ENCODE data around the gene ATP8A1.
"Not testable (repeated sequence)": the region's sequence is repeated elsewhere in the genome, so short reads cannot be mapped to it uniquely, and the experiment has no call there.

ATP8A1 gene

DNA sequence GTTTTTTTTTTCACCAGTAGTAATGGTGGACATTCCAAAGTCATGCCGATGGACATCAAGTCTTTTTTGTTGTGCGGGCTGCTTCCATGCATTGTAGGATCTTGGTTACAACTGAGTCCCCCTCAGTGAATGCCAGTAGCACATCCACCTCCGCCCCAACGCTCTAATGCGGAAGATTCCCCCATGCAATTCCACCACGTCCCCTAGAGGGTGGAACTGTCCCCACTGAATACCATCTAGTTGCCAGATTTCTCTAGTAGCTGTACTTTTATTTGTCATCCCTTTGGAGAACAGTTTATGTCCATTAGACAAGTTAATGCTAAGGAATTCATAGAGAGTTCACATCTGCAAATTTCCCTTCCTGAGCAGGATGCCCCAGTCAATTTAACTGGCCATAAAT, 252.9 kb downstream of the ATP8A1 start:
- no peak for DNase-seq (ENCODE audit: low read depth)

DNA sequence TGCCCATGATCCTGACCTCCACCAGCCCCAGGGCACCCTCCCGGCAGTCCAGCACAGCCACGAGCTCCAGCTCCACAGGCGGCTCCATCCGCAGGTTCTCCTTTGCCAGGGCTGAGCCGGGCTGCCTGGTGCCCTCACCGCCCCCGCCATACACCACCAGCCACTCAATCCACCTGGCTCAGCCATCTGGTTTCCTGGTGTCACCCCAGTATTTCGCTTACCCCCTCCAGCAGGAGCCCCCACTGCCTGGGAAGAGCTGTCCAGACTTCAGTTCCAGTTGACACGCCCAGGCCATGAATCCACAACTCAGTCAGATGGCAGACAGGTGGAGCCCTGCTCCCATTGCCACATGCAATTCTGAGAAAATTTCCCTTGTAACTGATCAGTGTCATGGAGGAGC, 255.7 kb downstream of the ATP8A1 start:
- DNase-seq (ENCODE audit: low read depth) = no peak

DNA sequence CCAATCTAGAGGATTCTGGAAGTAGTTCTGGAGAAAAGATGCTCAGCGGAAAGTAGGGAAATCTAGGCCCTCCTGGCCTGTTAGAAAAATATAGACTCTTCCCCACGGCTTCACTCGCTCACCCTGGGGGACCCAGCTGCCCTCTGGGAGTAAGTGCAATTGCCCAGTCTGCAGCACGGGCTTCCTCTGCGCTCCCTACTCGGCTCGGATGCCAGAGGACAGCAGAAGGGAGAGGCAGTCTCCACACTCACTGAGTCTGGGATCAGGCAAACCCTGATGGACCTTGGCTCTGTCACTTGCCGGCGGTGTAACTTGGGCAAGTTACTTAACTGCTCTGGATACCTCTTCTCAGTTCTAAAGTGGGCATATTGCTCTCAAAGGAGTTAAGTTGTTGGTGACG, 257.5 kb downstream of the ATP8A1 start:
- no peak for DNase-seq (ENCODE audit: low read depth)

DNA sequence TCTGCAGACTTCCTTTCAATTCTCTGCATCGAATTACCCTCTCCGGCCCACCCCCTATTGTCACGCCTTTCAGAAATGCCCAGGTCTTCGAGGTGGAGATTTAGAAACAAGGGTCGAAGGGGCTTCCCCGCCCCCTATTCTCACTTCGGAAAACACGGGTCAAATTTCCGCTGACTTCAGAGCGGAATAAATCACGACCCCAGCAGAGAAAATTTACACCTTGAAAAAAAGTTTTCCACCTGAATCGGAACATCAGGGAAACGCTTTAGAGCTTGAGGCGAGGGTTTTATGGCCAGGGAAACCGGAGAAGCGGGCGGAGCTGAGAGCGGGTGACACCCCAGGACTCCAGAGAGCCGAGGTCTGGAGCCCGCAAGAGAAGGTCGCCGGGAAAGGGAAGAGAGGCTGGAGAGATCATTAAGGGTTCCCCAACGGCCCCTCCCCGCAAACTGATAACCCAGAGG, 258.0 kb downstream of the ATP8A1 start:
- DNase-seq (ENCODE audit: low read depth) = no peak

DNA sequence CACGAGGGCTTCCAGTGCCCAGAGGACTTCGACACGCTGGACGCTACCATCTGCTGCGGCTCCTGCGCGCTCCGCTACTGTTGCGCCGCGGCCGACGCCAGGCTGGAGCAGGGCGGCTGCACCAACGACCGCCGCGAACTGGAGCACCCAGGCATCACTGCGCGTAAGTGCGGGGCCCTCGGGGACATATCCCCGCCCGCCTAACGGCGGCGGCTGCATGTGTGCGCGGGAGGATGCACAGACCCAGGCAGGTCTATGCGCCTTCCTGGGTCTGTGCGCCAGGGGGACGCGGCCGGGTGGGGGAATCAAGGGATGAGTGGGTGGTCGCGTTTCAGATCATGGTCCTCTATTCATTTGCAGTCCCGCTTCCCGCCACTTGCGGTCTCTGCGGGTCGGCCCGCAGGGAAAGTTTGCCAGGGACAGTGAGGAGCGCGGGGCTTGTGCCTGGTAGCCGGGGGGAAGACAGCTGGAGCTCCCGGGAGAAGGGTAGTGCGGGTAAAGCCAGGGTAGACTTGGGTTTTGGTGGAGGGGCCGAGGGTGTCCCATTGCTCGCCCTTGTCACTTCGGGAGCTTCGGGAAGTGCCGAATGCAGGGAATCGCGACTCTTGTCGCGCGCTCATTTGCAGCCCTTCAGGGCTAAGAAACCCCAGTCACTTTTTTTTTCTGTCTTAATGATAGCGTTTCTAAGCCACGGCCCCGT, 258.6 kb downstream of the ATP8A1 start:
- DNase-seq (ENCODE audit: low read depth) = no peak

DNA sequence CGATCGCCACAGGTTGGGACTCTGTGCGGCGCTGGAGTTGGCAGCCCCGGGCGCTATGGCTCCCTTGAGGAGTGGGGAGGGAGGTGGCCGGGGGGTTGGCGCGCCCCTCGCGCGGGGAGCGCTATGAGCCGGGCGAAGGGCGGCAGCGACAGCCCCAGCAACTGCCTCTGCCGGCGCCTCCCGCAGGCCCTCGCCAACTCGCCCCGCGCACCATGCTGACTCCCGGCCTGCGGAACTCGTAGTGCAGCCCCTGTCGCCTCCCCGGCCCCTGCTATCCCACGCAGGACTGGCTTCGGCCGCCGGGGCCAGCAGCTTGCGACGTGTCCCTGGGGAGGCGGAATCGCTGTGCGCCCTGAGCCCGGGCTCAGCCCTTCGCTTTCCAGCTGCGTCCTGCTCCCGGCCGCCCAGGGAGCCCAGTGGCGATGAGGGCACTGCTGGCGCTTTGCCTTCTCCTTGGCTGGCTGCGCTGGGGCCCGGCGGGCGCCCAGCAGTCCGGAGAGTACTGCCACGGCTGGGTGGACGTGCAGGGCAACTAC, 259.2 kb downstream of the ATP8A1 start:
- no peak for DNase-seq (ENCODE audit: low read depth)

DNA sequence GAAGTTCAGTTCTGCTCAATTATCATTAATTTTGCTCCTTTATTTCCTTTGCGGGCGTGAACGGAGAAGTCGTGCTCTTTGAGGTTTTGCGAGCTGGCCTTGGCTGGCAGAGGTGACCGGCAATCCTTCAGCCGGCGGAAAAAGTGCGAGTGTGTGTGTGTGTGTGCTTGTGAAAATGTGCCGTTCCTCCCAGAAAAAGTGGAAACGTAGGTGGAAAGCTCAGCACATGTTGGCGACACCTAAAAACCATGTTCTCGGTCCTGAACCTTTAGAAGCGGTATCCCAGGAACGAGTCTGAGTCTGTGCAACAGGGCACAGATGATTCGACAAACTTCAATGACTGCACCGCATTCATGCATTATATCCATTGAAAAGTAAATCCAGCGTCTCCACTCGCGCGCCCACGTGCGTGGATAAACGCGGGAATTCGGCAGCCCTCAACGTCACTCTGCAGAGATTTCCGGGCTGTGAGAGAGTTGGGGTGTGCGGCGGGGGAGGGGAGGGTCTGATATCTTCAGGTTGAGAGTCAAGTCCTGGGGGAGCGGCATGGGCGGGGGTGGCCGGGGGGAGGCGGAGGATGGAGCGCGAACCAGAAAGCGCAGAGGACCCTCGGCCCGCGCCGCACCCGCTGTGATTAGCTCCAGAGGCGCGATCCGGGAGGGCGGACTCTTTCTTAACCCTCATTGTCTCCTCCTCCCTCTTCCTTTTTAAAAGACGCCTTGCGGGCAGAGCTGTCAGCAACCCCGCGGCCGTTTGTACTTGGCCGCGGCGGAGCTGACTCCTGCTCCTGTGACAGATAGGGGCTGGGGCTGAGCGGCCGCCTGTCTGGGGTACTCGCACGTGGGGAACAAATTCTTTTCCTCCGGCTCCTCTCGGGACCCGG, 259.9 kb downstream of the ATP8A1 start, which contains the start of gene SHISA3:
Gene SHISA3, plus strand, starts transcription at position 737 of the 883 bp plus-strand sequence. CDS start 569 bp downstream, outside the sequence.
- DNase-seq (ENCODE audit: low read depth) = no peak

DNA sequence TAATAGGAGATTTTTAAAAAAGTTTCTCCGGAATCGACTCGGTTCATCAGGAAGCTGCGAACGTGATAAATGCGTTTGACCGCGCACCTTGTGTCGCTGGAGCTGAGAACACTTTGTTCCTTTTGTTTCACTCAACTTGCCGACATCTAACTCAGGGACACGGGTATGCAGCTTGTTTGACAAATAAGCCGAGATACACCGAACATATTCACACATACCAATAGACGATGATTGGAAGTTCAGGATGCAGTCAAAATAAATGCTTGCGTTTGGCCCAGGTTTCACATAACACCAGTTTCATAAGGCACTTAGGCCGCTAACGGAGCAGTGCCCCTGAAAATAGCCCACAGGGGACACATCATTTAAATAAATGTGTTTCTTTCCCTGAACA, 260.5 kb downstream of the ATP8A1 start:
- DNase-seq (ENCODE audit: low read depth) = no peak

DNA sequence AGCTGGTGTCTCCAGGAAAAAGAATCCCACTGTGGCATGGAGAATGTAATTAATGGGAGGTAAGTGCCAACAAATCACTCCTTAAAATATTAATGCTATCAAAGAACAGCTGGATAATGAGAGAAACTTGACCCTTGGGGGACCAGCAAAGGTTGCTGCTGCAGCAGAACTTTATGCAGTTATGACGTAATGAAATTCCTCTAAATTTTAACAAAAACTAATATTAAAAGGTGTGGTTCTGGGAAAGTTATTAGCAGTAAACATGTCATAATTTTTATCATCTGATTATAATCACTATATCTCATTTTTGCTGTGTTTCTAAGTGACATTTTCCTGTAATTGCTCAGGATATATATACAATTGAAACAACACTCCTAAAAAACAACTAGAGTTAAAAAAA, 261.3 kb downstream of the ATP8A1 start:
- no peak for DNase-seq (ENCODE audit: low read depth)

DNA sequence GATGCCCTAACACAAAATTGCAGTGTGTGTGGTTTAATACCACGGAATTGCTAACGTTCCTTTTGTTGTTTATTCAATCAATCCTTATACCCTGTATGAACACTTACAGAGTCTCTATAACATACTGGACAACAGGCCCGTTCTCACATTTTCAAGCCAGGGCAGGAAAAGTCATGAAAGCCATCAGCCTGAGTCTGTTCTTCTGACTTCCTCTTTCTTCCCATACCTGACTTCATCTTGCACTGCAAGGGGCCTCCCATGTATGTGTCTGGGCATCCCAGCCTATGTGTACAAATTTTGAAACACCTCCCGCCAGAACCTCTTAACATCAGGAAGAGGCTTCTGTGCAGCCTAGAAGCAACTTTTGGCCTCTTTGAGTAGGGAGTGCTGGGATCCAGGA, 264.5 kb downstream of the ATP8A1 start:
- no peak for DNase-seq (ENCODE audit: low read depth)

DNA sequence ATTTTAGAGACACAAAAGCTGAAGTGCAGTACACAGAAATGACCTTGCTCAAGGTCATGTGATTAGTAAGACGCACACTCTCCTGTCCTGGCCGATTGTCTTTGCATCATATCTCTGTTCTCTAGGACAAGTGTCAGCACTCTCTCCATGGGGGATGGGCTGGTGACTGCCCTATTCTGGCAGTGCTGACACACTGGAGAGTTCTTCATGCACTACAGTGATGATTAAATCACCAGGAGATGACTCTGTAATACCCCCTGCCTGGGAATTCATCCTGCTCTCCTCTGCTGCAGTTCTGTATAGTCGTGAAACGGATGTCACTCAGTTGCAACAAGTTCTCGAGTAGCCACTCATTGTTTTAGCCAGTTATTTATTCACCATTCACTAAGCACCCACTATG, 264.9 kb downstream of the ATP8A1 start:
- no peak for DNase-seq (ENCODE audit: low read depth)

DNA sequence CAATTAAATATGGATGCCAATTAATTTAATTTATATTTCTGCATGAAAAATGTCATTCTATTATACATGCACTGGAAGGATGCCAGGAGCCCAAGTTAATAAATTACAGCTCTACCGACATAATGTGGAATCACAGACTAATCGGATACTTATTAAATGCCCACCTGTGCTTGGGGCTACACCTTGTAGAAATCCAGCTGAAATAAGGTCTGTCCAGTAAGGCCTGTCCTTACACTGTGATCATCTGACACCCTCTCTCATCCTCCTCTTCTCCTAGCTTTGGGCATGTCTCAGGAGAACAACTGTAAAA, 265.6 kb downstream of the ATP8A1 start:
- no peak for DNase-seq (ENCODE audit: low read depth)

DNA sequence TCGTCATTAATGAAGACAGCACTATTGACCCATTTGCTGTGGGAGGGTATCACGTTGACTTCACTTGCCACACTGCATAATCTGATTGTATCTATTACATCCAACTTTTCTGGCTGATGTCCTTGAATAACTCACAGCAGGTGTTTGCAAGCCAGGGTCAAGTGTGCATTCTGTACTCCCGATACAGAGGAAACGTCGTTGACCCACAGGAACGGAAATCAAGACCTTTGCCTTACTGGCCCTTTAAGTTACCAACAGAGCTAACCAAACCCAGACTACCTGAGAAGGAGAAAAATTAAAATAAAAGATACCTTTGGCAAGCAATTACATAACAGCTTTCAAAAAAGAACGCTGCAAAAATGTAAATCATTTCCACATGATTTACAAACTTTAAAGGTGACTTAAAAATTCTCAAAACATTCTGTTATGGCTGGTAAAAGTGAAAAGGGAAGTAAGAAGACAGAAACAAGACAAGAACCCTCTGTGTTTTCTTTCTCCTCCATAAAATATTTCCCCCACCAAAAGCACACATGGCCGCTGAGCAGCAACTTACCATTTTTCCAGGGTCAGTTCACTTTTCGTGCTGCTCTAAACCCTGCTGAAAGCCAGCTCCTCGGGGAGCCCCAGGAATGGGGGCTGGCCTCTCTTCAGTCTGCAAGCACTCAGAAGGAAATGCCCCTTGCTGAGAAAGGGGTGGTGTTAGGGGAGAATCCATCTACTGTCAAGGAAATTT, 266.1 kb downstream of the ATP8A1 start:
- no peak for DNase-seq (ENCODE audit: low read depth)

DNA sequence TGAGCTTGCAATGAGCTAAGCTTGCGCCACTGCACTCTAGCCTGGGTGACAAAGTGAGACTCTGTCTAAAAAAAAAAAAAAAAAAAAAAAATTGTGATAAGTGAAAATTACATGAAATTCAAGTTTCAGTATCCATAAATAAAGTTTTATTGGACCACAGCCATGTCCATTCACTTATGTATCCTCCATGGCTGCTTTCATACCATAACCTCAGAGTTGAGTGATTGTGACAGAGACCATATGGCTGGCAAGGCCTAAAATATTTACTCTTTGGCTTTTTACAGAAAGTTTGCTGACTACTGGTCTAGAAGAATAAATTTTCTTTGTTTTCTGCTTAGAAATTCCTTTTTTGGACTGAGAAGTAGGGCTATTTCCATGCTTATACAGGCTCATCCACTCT, 271.4 kb downstream of the ATP8A1 start:
- no peak for DNase-seq (ENCODE audit: low read depth)

DNA sequence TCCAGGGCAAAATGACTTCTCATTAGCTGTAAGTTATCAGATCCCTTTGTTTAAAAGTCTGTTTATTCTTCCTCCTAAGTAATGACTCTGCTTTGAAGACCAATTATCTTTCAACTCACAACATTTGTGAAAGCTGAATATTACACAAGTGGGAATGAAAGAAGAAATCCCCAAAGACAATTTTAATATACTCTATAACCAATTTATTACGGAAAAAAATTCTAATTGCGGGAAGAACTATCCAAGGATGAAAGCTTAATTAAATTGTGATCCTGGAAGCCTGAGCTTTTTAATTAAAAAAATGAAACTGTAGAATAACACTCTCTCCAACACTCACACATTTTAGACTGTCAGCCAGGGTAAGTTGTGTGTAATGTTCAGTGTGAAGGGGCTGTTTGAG, 275.2 kb downstream of the ATP8A1 start:
- no peak for DNase-seq (ENCODE audit: low read depth)

DNA sequence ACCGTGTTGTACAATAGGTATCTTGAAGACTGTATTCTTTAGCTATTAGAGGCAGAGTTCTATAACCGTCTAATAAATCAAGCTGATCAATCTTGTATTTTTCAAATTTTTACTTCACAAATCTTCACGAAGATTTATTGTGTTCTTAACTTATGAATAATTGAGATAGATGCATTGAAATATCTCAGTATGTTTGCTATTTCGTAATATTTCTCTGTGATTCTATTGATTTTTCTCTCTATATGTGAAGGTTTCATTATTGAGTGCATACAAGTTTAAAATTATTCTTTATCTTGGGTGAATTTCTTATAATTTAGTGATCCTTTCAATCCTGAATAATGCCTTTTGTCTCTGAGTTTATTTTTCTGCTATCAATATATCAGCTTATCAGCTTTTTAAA, 279.4 kb downstream of the ATP8A1 start:
- DNase-seq (ENCODE audit: low read depth) = no peak

DNA sequence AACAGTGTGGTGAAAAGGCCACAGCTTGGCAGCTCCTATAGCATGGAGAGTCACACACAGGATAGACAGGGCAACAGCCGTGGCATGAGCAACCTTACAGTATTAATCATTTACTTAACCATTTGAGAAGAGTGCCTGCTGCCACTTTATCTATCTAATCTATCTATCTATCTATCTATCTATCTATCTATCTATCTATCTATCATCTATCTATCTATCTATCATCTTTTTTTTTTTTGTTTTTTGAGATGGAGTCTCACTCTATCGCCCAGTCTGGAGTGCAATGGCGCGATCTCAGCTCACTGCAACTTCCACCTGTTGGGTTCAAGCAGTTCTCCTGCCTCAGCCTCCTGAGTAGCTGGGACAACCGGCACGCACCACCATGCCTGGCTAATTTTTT, 284.6 kb downstream of the ATP8A1 start:
- DNase-seq (ENCODE audit: low read depth) = not testable (repeated sequence)

DNA sequence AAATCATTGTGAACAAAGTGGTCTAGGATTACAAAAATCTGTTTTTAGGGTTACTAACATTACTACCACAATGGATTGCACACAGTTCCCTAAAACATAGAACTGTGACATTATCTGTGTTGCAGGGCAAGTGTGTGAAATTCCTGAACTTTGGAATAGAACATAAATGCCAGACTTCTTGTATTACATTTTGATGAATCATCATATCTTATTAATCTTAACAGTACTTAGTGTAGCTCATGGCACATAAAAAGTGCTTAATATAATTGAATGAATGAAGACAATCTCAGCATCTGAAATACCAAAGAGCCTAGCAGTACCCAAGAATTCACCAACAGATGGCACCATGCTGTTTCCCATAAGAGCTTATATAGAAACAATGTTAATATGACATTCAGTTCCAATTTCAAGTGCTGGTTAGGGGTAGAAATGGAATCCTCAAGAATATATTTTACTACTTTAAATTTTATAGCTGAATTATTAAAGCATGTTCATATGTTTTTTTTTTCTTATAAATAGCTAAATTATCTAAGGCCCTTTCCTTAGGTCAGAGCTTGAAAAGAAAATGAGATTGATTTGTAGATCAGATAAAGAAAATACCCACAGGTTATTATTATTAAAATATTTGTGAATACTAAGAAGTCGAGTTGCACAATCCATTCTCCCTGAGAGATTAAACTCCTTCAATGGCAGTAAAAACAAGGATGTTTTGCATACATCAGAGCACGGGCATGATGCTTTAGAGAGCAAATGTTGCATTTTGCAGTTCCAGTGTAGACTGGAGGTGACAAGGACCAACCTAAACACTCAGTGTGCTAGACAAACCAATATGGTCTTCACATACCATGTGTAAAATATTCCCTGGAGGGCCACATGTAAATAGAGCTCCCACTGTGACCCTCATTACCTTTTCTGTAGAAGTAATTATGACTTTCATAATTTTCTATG, 285.3 kb downstream of the ATP8A1 start:
- no peak for DNase-seq (ENCODE audit: low read depth)

DNA sequence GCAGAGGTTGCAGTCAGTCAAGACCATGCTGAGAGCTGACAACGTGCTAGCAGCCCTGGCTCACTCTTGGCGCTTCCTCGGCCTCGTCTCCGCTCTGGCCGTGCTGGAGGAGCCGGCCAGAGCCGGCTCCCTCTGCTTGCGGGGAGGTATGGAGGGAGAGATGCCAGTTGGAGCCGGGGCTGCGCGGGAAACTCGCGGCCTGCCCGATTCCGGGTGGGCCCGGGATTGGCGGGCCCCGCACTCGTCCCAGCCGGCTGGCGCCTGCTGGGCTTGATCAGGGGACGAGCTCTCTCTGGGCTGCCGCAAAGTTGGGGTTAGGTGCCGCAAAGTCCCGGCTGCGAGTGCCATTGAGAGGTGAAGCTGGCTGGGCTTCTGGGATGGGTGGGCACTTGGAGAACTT, 287.4 kb downstream of the ATP8A1 start:
- no peak for DNase-seq (ENCODE audit: low read depth)

DNA sequence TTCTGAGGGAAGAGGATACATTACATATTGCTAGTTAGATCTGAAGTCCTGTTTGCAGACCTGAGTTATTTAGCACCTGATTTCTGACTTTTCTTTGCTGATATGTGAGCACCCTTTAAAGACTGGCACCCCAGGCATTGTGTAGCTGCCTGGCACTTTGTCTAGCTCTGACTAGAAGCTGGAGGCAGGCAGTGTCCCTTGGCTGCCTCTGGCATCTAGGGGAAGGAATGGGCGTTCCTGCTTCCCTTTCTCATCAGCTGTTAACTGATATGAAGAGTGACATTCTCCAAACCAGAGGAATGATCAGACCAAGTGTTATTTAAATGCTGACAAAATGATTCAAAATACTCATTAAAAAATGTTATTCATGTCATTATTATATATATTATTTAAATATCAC, 289.9 kb downstream of the ATP8A1 start:
- no peak for DNase-seq (ENCODE audit: low read depth)

DNA sequence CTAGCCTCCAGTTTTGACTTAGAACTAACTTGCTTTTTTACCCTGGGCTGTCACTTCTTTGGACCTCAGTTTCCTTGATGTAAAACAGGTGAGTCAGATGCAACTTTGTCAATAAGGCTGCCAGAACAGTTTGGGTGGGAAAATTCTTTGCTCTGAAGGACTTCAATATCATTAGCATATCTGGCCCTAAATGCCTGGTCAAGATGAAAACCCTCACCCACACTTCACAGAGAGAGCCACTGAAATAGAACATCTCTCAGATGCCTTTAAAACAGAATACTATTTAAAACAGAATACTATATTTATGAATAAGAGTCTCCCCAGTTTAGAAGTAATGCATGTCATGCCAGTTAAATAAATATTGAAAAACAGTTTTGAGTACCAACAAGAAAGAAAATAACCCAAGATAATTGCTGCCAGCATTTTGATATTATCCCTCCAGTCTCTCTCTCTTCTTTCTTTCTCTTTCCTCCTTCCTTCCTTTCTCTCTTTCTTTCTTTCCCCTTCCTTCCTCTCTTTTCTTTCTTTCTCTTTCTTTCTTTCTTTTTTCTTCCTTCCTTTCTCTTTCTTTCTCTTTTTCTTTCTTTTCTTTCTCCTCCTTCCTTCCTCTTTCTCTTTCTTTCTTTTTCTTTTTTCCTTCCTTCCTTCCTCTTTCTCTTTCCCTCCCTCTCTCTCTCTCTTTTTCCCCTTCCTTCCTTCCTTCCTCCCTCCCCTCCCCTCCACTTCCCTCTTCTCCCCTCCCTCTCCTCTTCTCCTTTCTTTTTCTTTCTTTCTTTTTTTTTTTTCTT, 292.4 kb downstream of the ATP8A1 start:
- no peak for DNase-seq (ENCODE audit: low read depth)

Data from activated T-helper 1 cell treated with Interleukin-2 at 50 U/mL for 16 hours (primary cell).